SK-N-SH (cell line): ENCODE results near the gene WNT9B. TPM values are rescaled to one million over a fixed set of nuclear protein-coding genes. Genes with fewer than 3 reads are reported as not detected.

Experiments used
- CTCF ChIA-PET: fragments of 300-600, 350-600 bp; formaldehyde crosslinking; extraction: SDS; loops from one replicate; lab custom pipeline; 2021; lab: Yijun Ruan, JAX
- POLR2A ChIA-PET: fragments of 350-600 bp; sonication (Branson Sonifier 250); formaldehyde crosslinking; extraction: SDS; loops from one replicate; lab custom pipeline; 2020; ENCODE audit warnings: antibody characterized with exemption, inconsistent platforms; lab: Yijun Ruan, JAX
- DNase-seq: peaks from one replicate; pipeline ENCODE4 v3.0.0; 2012
- H2AFZ ChIP-seq: fragments of 200-600 bp; sonication (generic); 2 replicates; pipeline ENCODE4 v1.8.1; 2016; ENCODE audit warnings: antibody characterized with exemption, mild to moderate bottlenecking, low read depth
- H3F3A ChIP-seq: fragments of 200-600 bp; sonication (generic); replicated peaks from 2 replicates; pipeline ENCODE3; 2016; ENCODE audit warnings: antibody characterized with exemption, mild to moderate bottlenecking; ENCODE audit not compliant: insufficient read depth
- H3K27ac ChIP-seq, 2 experiments: fragments of 200-500 bp in 1 of 2; fragments of 200-600 bp in 1 of 2; sonication (Bioruptor generic) in 1 of 2; sonication (generic), shearing (Covaris generic) in 1 of 2; 2 replicates each; pipeline versions ENCODE4 v1.5.1 to v1.6.1; 2014 to 2016; ENCODE audit warnings: low read depth in 2 of 2, inconsistent platforms in 1 of 2, low read length in 1 of 2, mild to moderate bottlenecking in 1 of 2, mixed read lengths in 1 of 2
- H3K27me3 ChIP-seq: fragments of 200-600 bp; sonication (generic), shearing (Covaris generic); 2 replicates; pipeline ENCODE4 v1.6.1; 2016; ENCODE audit warnings: mixed run types; ENCODE audit not compliant: insufficient read depth
- H3K36me3 ChIP-seq, 2 experiments: fragments of 200-500 bp in 1 of 2; fragments of 200-600 bp in 1 of 2; sonication (Bioruptor generic) in 1 of 2; sonication (generic) in 1 of 2; replicated peaks in 1 of 2; 2 replicates each; pipeline versions ENCODE3 to v1.5.1; 2014 to 2016; ENCODE audit warnings: low read length in 1 of 2, mild to moderate bottlenecking in 1 of 2; ENCODE audit not compliant: insufficient read depth in 2 of 2, control insufficient read depth in 1 of 2
- H3K4me1 ChIP-seq, 2 experiments: fragments of 200-500 bp in 1 of 2; fragments of 200-600 bp in 1 of 2; sonication (Bioruptor generic) in 1 of 2; sonication (generic), shearing (Covaris generic) in 1 of 2; 2 replicates each; pipeline versions ENCODE4 v1.5.1 to v1.6.1; 2014 to 2016; ENCODE audit warnings: low read depth in 1 of 2, low read length in 1 of 2, mixed run types in 1 of 2; ENCODE audit not compliant: insufficient read depth in 2 of 2, control insufficient read depth in 1 of 2
- H3K4me2 ChIP-seq: fragments of 200-600 bp; sonication (generic), shearing (Covaris generic); 2 replicates; pipeline ENCODE4 v1.6.1; 2017; ENCODE audit warnings: mixed run types
- H3K4me3 ChIP-seq, 2 experiments: fragments of 200-500 bp in 1 of 2; fragments of 200-600 bp in 1 of 2; sonication (Bioruptor generic) in 1 of 2; sonication (generic), shearing (Covaris generic) in 1 of 2; 2 replicates each; pipeline versions ENCODE4 v1.5.1 to v1.8.1; 2014 to 2016; ENCODE audit warnings: low read depth in 2 of 2, inconsistent platforms in 1 of 2, low read length in 1 of 2, mild to moderate bottlenecking in 1 of 2, mixed read lengths in 1 of 2, moderate library complexity in 1 of 2
- H3K79me2 ChIP-seq: fragments of 200-600 bp; sonication (generic); 2 replicates; pipeline ENCODE4 v1.8.1; 2017; ENCODE audit warnings: mild to moderate bottlenecking; ENCODE audit not compliant: insufficient read depth
- H3K9ac ChIP-seq: fragments of 200-600 bp; sonication (generic); 2 replicates; pipeline ENCODE4 v1.6.1; 2017; ENCODE audit warnings: mixed run types
- H3K9me2 ChIP-seq: fragments of 200-600 bp; sonication (generic); 2 replicates; pipeline ENCODE4 v1.6.1; 2017; ENCODE audit warnings: mixed run types
- H3K9me3 ChIP-seq: fragments of 200-600 bp; sonication (generic); 2 replicates; pipeline ENCODE4 v1.6.1; 2017; ENCODE audit warnings: mixed run types, mild to moderate bottlenecking, moderate library complexity
- H4K20me1 ChIP-seq: fragments of 200-600 bp; sonication (generic); 2 replicates; pipeline ENCODE4 v1.6.1; 2017; ENCODE audit warnings: mild to moderate bottlenecking, mixed run types; ENCODE audit not compliant: insufficient read depth
- CTCF ChIP-seq: fragments of 200-600 bp; sonication (generic); IDR thresholded peaks from 2 replicates; pipeline ENCODE4 v1.6.1; 2017; ENCODE audit warnings: antibody characterized with exemption, mild to moderate bottlenecking, moderate library complexity
- GABPA ChIP-seq: IDR thresholded peaks from 2 replicates; pipeline ENCODE4 v1.4.0; 2012; ENCODE audit warnings: low read depth, mild to moderate bottlenecking
- GATA2 ChIP-seq: sonication (generic); formaldehyde crosslinking; IDR thresholded peaks from 2 replicates; pipeline ENCODE4 v1.5.0; 2020; ENCODE audit warnings: mild to moderate bottlenecking, missing genetic modification reagents
- JUND ChIP-seq: IDR thresholded peaks from 2 replicates; pipeline ENCODE4 v1.4.0; 2012
- MAX ChIP-seq: IDR thresholded peaks from 2 replicates; pipeline ENCODE4 v1.4.0; 2012; ENCODE audit warnings: low read depth
- MEF2A ChIP-seq: IDR thresholded peaks from 2 replicates; pipeline ENCODE4 v1.4.0; 2012; ENCODE audit warnings: low read depth, borderline replicate concordance
- MXI1 ChIP-seq: IDR thresholded peaks from 2 replicates; pipeline ENCODE4 v1.6.1; 2012; ENCODE audit warnings: mild to moderate bottlenecking, low read depth, low read length, improper control_type of control experiment
- NFIC ChIP-seq: IDR thresholded peaks from 2 replicates; pipeline ENCODE4 v1.4.0; 2012; ENCODE audit warnings: borderline replicate concordance
- PBX3 ChIP-seq: IDR thresholded peaks from 2 replicates; pipeline ENCODE4; 2012
- RAD21 ChIP-seq: IDR thresholded peaks from 2 replicates; pipeline ENCODE4 v1.6.1; 2012; ENCODE audit warnings: mild to moderate bottlenecking, low read length
- REST ChIP-seq: IDR thresholded peaks from 2 replicates; pipeline ENCODE4 v1.6.1; 2012; ENCODE audit warnings: mild to moderate bottlenecking, low read depth, low read length, moderate library complexity
- SMC3 ChIP-seq: IDR thresholded peaks from 2 replicates; pipeline ENCODE4 v1.6.1; 2012; ENCODE audit warnings: low read depth, low read length, improper control_type of control experiment
- TAF1 ChIP-seq: IDR thresholded peaks from 2 replicates; pipeline ENCODE4 v1.6.1; 2012; ENCODE audit warnings: low read depth, mild to moderate bottlenecking, low read length, moderate library complexity, borderline replicate concordance
- TEAD4 ChIP-seq: IDR thresholded peaks from 2 replicates; pipeline ENCODE4 v1.4.0; 2012; ENCODE audit warnings: mild to moderate bottlenecking, borderline replicate concordance; ENCODE audit not compliant: insufficient read depth
- USF1 ChIP-seq: IDR thresholded peaks from 2 replicates; pipeline ENCODE4 v1.4.0; 2012; ENCODE audit warnings: low read depth, borderline replicate concordance
- YY1 ChIP-seq: IDR thresholded peaks from 2 replicates; pipeline ENCODE4 v1.4.0; 2012; ENCODE audit warnings: low read depth, mild to moderate bottlenecking
- ZBTB33 ChIP-seq: IDR thresholded peaks from 2 replicates; pipeline ENCODE4 v1.4.0; 2012; ENCODE audit warnings: low read depth, borderline replicate concordance
- WGBS: methylation state at CpG from one replicate; pipeline ENCODE4 v1.1.6; 2017; ENCODE audit warnings: low lambda C conversion rate; 5-methylcytosine and 5-hydroxymethylcytosine counted together
- polyA plus RNA-seq, 3 experiments: library from polyadenylated mRNA; depleted of rRNA; stranded (reverse); fragments of >200 nt; gene quantifications; 2 replicates each; pipeline ENCODE4 v1.2.3, GENCODE V29; 2012

WNT9B gene
- polyA plus RNA-seq, 1 of the 3 experiments (the other 2 are of a cell fraction), result not detected

- Histone ChIP-seq H3K9me2 (no peaks in the 10 kb centered on the region), H4K20me1 (no peaks in the 10 kb centered on the region), H3K9me3 (no peaks in the 10 kb centered on the region), H3K36me3 (no peaks in the 10 kb centered on the region), H3K79me2 (no peaks in the 10 kb centered on the region), H3K9ac (no peak overlapping the region), H3F3A (no peaks in the 10 kb centered on the region), H3K27ac (no peak overlapping the region), H3K4me3 (no peak overlapping the region), H3K4me1 (peaks cover 0 to 5% of the 10 kb centered on the region in 2 experiments; a peak in 1 of 4 replicates), H3K27me3 (peaks cover 5% of the 10 kb centered on the region; the same call in 1 of the 2 replicates), H3K4me2 (no peak overlapping the region), H2AFZ (no peak overlapping the region)
- CTCF ChIA-PET, result interaction anchor here (1.4 to 9.0 kb wide), 2 partner anchors 26 to 74 kb away, joined by 3 to 44 read pairs; no protein-coding TSS in a partner anchor
- no peak for DNase-seq
- TF ChIP-seq YY1 (no peak), PBX3 (no peak), RAD21 (no peak), GABPA (no peak), NFIC (no peak), MEF2A (no peak), SMC3 (no peak), USF1 (no peak), MAX (no peak), GATA2 (no peak), TAF1 (no peak), CTCF (no peak), MXI1 (no peak), REST (no peak), JUND (no peak), TEAD4 (no peak), ZBTB33 (no peak)
- POLR2A ChIA-PET, result no interaction called here
- WGBS, result 57% methylated on average over 6 of the region's 6 CpGs
Observed at GRCh38 chr17:46868689-46869187, 17.4 kb downstream of the WNT9B start.
